ENCODE results near the gene C11orf24.
"Not testable (repeated sequence)": the region's sequence is repeated elsewhere in the genome, so short reads cannot be mapped to it uniquely, and the experiment has no call there.

Gene C11orf24

GRCh38 chr11:68251765-68252164 lies 20.0 kb downstream of the C11orf24 start:
- no peak for DNase-seq (ENCODE audit: low spot score)

DNA sequence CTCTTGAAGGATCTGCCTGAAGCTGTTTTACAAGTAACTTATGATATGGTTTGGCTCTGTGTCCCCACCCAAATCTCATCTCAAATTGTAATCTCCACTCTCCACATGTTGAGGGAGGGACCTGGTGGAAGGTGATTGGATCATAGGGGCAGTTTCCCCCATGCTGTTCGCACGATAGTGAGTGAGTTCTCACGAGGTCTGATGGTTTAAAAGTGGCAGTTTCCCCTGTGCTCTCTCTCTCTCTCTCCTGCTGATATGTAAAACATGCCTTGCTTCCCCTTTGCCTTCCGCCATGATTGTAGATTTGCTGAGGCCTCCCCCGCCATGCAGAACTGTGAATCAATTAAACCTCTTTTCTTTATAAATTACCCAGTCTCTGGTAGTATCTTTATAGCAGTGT lies 26.9 kb downstream of the C11orf24 start:
- DNase-seq (ENCODE audit: low spot score), result not testable (repeated sequence)

DNA sequence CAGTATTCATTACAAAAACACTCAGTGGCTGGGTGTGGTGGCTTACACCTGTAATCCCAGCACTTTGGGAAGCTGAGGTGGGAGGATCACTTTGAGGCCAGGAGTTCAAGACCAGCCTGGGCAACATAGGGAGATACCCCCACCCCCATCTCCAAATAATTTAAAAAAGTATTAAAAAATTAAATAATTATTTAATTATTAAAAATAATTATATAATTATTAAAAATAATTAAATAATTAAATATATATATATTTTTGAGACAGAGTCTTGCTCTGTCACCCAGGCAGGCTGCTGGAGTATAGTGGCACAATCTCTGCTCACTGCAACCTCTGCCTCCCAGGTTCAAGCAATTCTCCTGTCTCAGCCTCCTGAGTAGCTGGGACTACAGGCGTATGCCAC lies 27.9 kb downstream of the C11orf24 start:
- DNase-seq (ENCODE audit: low spot score), result not testable (repeated sequence)

GRCh38 chr11:68242616-68243015 lies 29.2 kb downstream of the C11orf24 start:
- no peak for DNase-seq (ENCODE audit: low spot score)

GRCh38 chr11:68231621-68232020 lies 40.2 kb downstream of the C11orf24 start:
- no peak for DNase-seq (ENCODE audit: low spot score)

DNA sequence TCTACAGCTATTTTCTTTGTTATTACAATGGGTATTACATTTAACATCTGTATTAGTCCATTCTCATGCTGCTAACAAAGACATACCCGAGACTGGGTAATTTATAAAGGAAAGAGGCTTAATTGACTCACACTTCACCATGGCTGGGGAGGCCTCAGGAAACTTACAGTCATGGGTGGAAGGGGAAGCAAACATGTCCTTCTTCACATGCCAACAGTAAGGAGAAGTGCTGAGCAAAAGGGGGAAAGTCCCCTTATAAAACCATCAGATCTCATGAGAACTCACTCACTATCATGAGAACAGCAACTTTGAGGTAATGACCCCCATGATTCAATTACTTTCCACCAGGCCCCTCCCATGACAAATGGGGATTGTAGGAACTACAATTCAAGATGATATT lies 42.2 kb downstream of the C11orf24 start:
- DNase-seq (ENCODE audit: low spot score), result no peak

GRCh38 chr11:68226421-68226820 lies 45.4 kb downstream of the C11orf24 start:
- DNase-seq (ENCODE audit: low spot score), result no peak

DNA sequence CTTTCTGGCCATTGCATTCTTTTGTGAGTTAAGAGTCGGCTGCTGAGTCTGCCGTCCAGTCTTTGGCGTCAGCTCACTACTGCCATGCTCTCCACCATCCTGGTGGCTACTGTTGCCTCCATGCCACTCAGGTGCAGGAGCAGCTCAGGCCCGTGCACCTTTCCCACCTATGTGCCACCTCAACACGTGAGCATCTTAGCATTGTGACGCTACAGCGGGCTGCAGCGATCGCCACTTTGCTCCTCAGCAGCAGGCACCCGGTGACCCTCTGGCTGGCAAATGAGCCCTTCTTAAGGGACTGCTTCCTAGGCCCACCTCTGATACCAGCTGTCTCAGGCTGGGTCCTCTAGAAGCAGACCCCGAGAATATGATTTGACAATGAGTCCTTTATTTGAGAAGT lies 47.2 kb downstream of the C11orf24 start:
- DNase-seq (ENCODE audit: low spot score), result no peak

DNA sequence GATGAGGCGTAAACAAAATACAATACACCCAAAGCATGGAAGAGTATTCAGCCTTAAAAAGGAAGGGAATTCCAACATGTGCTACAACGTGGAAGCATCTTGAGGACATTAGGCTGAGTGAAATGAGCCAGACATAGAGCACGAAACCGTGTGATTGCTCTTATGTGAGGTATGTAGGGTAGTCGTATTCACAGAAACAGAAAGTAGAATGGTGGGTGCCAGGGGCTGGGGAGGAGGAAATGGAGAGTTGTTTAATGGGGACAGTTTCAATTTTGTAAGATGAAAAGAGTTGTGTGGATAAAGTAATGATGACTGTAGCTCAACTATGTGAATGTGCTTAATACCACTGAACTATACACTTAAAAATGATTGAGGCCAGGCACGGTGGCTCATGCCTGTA lies 48.5 kb downstream of the C11orf24 start:
- no peak for DNase-seq (ENCODE audit: low spot score)

- DNase-seq (ENCODE audit: low spot score), result no peak
Measured at GRCh38 chr11:68221406-68221805, 50.4 kb downstream of the C11orf24 start.

- DNase-seq (ENCODE audit: low spot score), result no peak
Measured at GRCh38 chr11:68216171-68216938, 55.4 kb downstream of the C11orf24 start.

- DNase-seq (ENCODE audit: low spot score), result no peak
Measured at GRCh38 chr11:68215524-68216170, 56.1 kb downstream of the C11orf24 start.

- no peak for DNase-seq (ENCODE audit: low spot score)
Measured at GRCh38 chr11:68215087-68215445, 56.7 kb downstream of the C11orf24 start.

DNA sequence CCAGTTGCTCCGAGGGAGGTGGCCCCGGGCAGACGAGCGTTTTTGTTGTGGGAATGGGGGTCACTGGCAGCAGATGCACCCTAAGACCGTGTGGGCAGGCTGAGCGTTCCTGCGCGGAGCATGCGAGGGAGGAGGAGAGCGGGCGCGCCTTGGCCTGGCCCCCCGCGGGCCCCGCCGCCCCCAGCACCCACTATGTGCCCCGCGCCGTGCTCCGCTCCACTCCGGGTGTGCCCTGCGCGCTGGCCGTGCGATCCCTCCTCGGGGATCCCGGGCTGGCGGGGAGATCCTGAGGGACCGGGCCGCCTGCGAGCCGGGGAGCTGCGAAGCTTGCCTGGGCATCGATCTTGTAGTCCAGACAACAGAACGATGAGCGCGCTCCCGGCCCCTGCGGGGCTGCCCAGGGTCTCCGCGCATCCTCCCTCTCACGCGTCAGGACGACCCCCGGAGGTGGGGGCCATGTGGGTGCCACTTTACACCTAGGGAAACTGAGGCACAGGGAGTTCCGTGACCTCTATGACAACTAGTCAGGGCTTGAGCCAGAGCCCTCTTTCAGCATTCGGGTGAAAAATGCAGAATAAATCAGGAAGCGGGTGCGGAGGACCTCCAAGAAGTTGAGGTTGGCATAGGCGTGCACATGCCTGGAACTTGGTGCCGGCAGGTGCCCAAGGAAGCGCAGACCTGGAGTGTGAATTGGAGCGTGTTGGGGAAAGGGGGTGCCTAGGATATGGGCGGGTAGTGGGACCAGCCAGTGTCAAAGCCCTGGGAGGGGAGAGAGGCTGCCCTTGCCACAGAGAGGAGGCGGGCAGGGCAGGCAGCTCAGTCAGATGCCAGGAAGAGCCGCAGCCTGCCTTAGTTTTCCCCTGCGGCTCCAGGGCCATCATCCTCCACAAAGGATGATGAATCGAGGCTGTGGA lies 57.3 kb downstream of the C11orf24 start:
- DNase-seq (ENCODE audit: low spot score), result peak; percentile 76

GRCh38 chr11:68213555-68214172 lies 58.1 kb downstream of the C11orf24 start:
- DNase-seq (ENCODE audit: low spot score), result peak; percentile 95

GRCh38 chr11:68213135-68213515 lies 58.6 kb downstream of the C11orf24 start, which contains the start of gene KMT5B:
TSS of gene KMT5B (minus strand) at chr11:68213296. CDS start at chr11:68190076, 23,220 bp downstream.
- DNase-seq (ENCODE audit: low spot score), result peak; percentile 85

DNA sequence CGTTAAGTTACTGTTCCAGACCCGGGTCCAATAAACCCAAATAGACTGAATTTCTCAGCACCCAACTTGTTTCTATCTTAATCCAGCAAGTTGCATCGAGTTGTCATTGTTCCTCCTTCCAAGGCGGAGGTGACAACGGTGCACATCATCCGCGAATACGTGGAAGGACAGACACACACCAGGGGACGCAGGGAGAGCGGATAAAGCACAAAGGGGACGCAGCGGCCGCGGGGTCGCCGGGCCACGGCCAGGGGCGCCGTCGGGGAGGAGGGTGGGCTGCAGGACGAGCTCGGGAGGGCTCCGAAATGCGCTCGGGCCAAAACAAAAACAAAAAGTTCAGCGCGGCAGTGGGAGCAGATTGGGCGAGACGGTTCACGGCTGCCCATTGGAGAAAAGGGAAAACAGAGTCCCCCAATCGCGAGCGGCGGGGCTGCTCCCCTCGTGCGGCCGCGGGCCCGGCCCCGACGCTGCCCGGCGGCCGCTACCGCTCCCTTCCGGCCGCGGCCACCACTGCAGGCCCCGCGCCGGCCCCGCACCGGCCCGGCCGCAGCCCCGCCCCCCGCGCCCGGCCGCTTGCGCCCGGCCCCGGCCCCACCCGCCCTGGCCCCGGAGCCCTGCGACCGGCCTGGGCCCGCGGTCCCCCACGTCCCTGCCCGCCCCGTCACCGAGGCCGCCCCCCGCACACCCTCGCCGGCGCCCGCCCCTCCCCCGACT lies 59.2 kb downstream of the C11orf24 start:
- DNase-seq (ENCODE audit: low spot score), result peak; percentile 81

- DNase-seq (ENCODE audit: low spot score), result no peak
Measured at GRCh38 chr11:68211546-68211945, 60.2 kb downstream of the C11orf24 start.

Data from left forelimb (tissue), 1 donor.